ENCODE results near the gene COX10. TPM values are rescaled to one million over a fixed set of nuclear protein-coding genes. Genes with fewer than 3 reads are reported as not detected.

Gene COX10
- total RNA-seq, 2 donors from 2014 or later, result 29.1 to 34.6 TPM

- ATAC-seq, result no peak
- DNase-seq, result no peak
- intact Hi-C loops (cut with DNase I, micrococcal nuclease), result no loop called here
Measured at GRCh38 chr17:14067347-14067746, 2.0 kb upstream of the COX10 start.

GRCh38 chr17:14068542-14069250 lies 608 bp upstream of the COX10 start:
- intact Hi-C loops (cut with DNase I, micrococcal nuclease), result no loop called here
- DNase-seq (no peak), ATAC-seq (no peak)

- no peak for DNase-seq
- peak; percentile 53 for ATAC-seq
- intact Hi-C loops (cut with DNase I, micrococcal nuclease), result no loop called here
Measured at GRCh38 chr17:14070344-14070984, 1.2 kb downstream of the COX10 start.

GRCh38 chr17:14072881-14073280 lies 3.6 kb downstream of the COX10 start:
- intact Hi-C loops (cut with DNase I, micrococcal nuclease), result no loop called here
- DNase-seq, result no peak
- ATAC-seq, result no peak

GRCh38 chr17:14078027-14078426 lies 8.7 kb downstream of the COX10 start:
- no peak for ATAC-seq
- DNase-seq, result no peak
- intact Hi-C loops (cut with DNase I, micrococcal nuclease), result no loop called here

- DNase-seq (peak in 1 of 2 donors; percentile 30), ATAC-seq (peak; percentile 97)
- intact Hi-C loops (cut with DNase I, micrococcal nuclease), result no loop called here
Measured at GRCh38 chr17:14080847-14081251, 11.5 kb downstream of the COX10 start.

- ATAC-seq (no peak), DNase-seq (no peak)
- intact Hi-C loops (cut with DNase I, micrococcal nuclease), result no loop called here
Measured at GRCh38 chr17:14082848-14083247, 13.5 kb downstream of the COX10 start.

- intact Hi-C loops (cut with DNase I, micrococcal nuclease), result no loop called here
- ATAC-seq (no peak), DNase-seq (no peak)
Measured at GRCh38 chr17:14084955-14085354, 15.7 kb downstream of the COX10 start.

- ATAC-seq, result no peak
- intact Hi-C loops (cut with DNase I, micrococcal nuclease), result no loop called here
- no peak for DNase-seq
Measured at GRCh38 chr17:14086189-14086588, 16.9 kb downstream of the COX10 start.

GRCh38 chr17:14089179-14089578 lies 19.9 kb downstream of the COX10 start:
- DNase-seq (no peak), ATAC-seq (no peak)
- intact Hi-C loops (cut with DNase I, micrococcal nuclease), result no loop called here

GRCh38 chr17:14091367-14091766 lies 22.1 kb downstream of the COX10 start:
- intact Hi-C loops (cut with DNase I, micrococcal nuclease), result no loop called here
- DNase-seq (no peak), ATAC-seq (no peak)

GRCh38 chr17:14092808-14093207 lies 23.5 kb downstream of the COX10 start:
- ATAC-seq (peak; percentile 91), DNase-seq (no peak)
- intact Hi-C loops (cut with DNase I, micrococcal nuclease), result no loop called here

GRCh38 chr17:14094676-14095601 lies 25.6 kb downstream of the COX10 start:
- no peak for ATAC-seq
- no peak for DNase-seq
- intact Hi-C loops (cut with DNase I, micrococcal nuclease), result no loop called here

GRCh38 chr17:14095631-14096030 lies 26.3 kb downstream of the COX10 start:
- intact Hi-C loops (cut with DNase I, micrococcal nuclease), result no loop called here
- ATAC-seq, result no peak
- no peak for DNase-seq

GRCh38 chr17:14098246-14098645 lies 28.9 kb downstream of the COX10 start:
- DNase-seq (no peak), ATAC-seq (peak; percentile 77)
- intact Hi-C loops (cut with DNase I, micrococcal nuclease), result no loop called here

GRCh38 chr17:14101976-14102375 lies 32.7 kb downstream of the COX10 start:
- no peak for DNase-seq
- no peak for ATAC-seq

GRCh38 chr17:14103836-14104235 lies 34.5 kb downstream of the COX10 start:
- DNase-seq (no peak), ATAC-seq (no peak)
- intact Hi-C loops (cut with DNase I, micrococcal nuclease), result no loop called here

More at GRCh38 chr17:14101976-14102375, 32.7 kb downstream of the COX10 start:
- intact Hi-C loops (cut with DNase I, micrococcal nuclease), result no loop called here

GRCh38 chr17:14104734-14105133 lies 35.4 kb downstream of the COX10 start:
- ATAC-seq (no peak), DNase-seq (no peak)
- intact Hi-C loops (cut with DNase I, micrococcal nuclease), result no loop called here

- ATAC-seq (no peak), DNase-seq (no peak)
- intact Hi-C loops (cut with DNase I, micrococcal nuclease), result no loop called here
Measured at GRCh38 chr17:14107889-14108288, 38.6 kb downstream of the COX10 start.

- peak; percentile 100 for ATAC-seq
- intact Hi-C loops (cut with DNase I, micrococcal nuclease), result no loop called here
- no peak for DNase-seq
Measured at GRCh38 chr17:14112407-14112806, 43.1 kb downstream of the COX10 start.
